ENCODE results near the gene PARL. TPM values are rescaled to one million over a fixed set of nuclear protein-coding genes. Genes with fewer than 3 reads are reported as not detected.

Gene PARL
- polyA plus RNA-seq, 1 of the 3 experiments (the other 2 are of a cell fraction): 50.1 TPM

DNA sequence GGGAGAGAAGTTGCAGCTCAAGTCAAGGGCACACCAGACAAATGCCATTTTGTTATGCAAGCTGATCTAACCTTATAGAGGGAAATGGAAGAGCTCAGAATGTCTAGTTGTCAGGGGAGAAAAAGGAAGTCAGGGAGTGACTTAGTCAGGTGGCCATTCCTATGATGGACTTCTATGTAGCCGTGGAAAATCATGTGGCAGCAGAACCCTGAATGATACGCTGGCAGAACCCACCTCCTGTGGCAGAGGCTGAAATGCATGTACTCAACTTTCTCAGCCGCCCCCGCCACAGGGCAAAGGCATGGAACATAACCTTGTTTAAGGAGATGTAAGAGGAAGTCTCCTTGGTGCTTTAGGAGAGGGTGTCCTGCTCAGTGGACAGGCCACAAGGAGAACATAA is 37.7 kb upstream of the PARL start:
- POLR2A ChIA-PET: no interaction called here
- peaks cover 17 to 33% of the 10 kb centered on the region in 2 experiments for H3K36me3 ChIP-seq (replicated peaks in 1 of 2; ENCODE audit: control insufficient read depth in 1 of 2, insufficient read depth in 2 of 2, low read length in 1 of 2)
- CTCF ChIA-PET: interaction anchor here (0.9 to 1.5 kb wide), 4 partner anchors 22 to 76 kb away, joined by 3 to 4 read pairs (median 4); no protein-coding TSS in a partner anchor

DNA sequence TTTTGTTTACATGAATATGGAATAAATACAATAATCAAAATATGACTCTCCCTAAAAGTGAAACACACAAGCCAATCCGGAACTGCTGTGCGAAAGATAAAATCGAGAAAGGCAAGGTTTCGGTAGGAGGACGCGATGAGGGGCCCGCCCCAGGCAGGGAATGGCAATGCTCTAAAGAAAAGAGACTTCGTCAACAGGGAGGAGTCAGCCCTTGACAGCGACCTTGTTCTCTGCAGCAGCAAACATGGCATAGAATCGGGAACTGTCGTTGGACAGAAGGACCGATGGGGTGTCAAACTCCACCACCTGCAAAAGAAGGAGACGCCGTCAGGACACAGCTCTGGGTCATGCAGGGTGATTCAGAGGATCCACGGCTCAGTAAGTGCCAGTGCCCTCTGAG is 36.4 kb upstream of the PARL start:
- TF ChIP-seq EZH2phosphoT487 (IDR thresholded peaks at IDR 0.05; ENCODE audit: borderline replicate concordance, low read depth) (no peak), SIN3A (IDR thresholded peaks at IDR 0.05; ENCODE audit: borderline replicate concordance, low read depth, low read length) (no peak), TEAD4 (IDR thresholded peaks at IDR 0.05; ENCODE audit: borderline replicate concordance, insufficient read depth) (no peak), MEF2A (IDR thresholded peaks at IDR 0.05; ENCODE audit: borderline replicate concordance, low read depth) (no peak), TAF1 (IDR thresholded peaks at IDR 0.05; ENCODE audit: borderline replicate concordance, low read depth, low read length) (no peak), MAX (IDR thresholded peaks at IDR 0.05; ENCODE audit: low read depth) (no peak), GABPA (IDR thresholded peaks at IDR 0.05; ENCODE audit: low read depth) (no peak), FOSL2 (IDR thresholded peaks at IDR 0.05; ENCODE audit: borderline replicate concordance, low read depth) (no peak), POLR2AphosphoS5 (IDR thresholded peaks at IDR 0.05; ENCODE audit: low read depth, low read length) (no peak), MXI1 (IDR thresholded peaks at IDR 0.05; ENCODE audit: low read depth, low read length) (no peak), GATA2 (CRISPR knock-in tag; IDR thresholded peaks at IDR 0.05) (no peak), JUND (IDR thresholded peaks at IDR 0.05) (no peak), CHD2 (IDR thresholded peaks at IDR 0.05; ENCODE audit: low read length, partially characterized antibody) (no peak), ZBTB33 (IDR thresholded peaks at IDR 0.05; ENCODE audit: borderline replicate concordance, low read depth) (no peak), EP300 (IDR thresholded peaks at IDR 0.05; ENCODE audit: borderline replicate concordance in 1 of 2, low read depth in 1 of 2, low read length in 1 of 2) (no peak), YY1 (IDR thresholded peaks at IDR 0.05; ENCODE audit: low read depth) (no peak)
- TF ChIP-seq, protein P1, sequence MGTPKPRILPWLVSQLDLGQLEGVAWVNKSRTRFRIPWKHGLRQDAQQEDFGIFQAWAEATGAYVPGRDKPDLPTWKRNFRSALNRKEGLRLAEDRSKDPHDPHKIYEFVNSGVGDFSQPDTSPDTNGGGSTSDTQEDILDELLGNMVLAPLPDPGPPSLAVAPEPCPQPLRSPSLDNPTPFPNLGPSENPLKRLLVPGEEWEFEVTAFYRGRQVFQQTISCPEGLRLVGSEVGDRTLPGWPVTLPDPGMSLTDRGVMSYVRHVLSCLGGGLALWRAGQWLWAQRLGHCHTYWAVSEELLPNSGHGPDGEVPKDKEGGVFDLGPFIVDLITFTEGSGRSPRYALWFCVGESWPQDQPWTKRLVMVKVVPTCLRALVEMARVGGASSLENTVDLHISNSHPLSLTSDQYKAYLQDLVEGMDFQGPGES (IDR thresholded peaks at IDR 0.05; ENCODE audit: low read depth, low read length): no peak
- TF ChIP-seq, protein P2, sequence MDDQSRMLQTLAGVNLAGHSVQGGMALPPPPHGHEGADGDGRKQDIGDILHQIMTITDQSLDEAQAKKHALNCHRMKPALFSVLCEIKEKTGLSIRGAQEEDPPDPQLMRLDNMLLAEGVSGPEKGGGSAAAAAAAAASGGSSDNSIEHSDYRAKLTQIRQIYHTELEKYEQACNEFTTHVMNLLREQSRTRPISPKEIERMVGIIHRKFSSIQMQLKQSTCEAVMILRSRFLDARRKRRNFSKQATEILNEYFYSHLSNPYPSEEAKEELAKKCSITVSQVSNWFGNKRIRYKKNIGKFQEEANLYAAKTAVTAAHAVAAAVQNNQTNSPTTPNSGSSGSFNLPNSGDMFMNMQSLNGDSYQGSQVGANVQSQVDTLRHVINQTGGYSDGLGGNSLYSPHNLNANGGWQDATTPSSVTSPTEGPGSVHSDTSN (IDR thresholded peaks at IDR 0.05): no peak
- TF ChIP-seq, protein P3, sequence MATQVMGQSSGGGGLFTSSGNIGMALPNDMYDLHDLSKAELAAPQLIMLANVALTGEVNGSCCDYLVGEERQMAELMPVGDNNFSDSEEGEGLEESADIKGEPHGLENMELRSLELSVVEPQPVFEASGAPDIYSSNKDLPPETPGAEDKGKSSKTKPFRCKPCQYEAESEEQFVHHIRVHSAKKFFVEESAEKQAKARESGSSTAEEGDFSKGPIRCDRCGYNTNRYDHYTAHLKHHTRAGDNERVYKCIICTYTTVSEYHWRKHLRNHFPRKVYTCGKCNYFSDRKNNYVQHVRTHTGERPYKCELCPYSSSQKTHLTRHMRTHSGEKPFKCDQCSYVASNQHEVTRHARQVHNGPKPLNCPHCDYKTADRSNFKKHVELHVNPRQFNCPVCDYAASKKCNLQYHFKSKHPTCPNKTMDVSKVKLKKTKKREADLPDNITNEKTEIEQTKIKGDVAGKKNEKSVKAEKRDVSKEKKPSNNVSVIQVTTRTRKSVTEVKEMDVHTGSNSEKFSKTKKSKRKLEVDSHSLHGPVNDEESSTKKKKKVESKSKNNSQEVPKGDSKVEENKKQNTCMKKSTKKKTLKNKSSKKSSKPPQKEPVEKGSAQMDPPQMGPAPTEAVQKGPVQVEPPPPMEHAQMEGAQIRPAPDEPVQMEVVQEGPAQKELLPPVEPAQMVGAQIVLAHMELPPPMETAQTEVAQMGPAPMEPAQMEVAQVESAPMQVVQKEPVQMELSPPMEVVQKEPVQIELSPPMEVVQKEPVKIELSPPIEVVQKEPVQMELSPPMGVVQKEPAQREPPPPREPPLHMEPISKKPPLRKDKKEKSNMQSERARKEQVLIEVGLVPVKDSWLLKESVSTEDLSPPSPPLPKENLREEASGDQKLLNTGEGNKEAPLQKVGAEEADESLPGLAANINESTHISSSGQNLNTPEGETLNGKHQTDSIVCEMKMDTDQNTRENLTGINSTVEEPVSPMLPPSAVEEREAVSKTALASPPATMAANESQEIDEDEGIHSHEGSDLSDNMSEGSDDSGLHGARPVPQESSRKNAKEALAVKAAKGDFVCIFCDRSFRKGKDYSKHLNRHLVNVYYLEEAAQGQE (IDR thresholded peaks at IDR 0.05; ENCODE audit: low read depth, low read length): no peak
- no peaks in the 10 kb centered on the region for H3K4me1 ChIP-seq (ENCODE audit: control insufficient read depth in 1 of 2, insufficient read depth in 2 of 2, low read depth in 1 of 2, low read length in 1 of 2)
- H3K9me3 ChIP-seq: no peaks in the 10 kb centered on the region
- ChIA-PET POLR2A (no interaction called here), CTCF (interaction anchor here (0.6 to 1.1 kb wide), 3 partner anchors 10 to 451 kb away, joined by 3 to 6 read pairs (median 4); no protein-coding TSS in a partner anchor)
- DNase-seq: no peak
- no peaks in the 10 kb centered on the region for H4K20me1 ChIP-seq (ENCODE audit: insufficient read depth)
- WGBS (ENCODE audit: low lambda C conversion rate): 92% methylated on average over 13 of the region's 15 CpGs
- H3K4me2 ChIP-seq: no peak overlapping the region
- no peak overlapping the region for H3K27ac ChIP-seq (ENCODE audit: low read depth in 2 of 2, low read length in 1 of 2)
- H2AFZ ChIP-seq (ENCODE audit: low read depth): no peak overlapping the region
- no peaks in the 10 kb centered on the region for H3F3A ChIP-seq (replicated peaks; ENCODE audit: insufficient read depth)
- H3K9ac ChIP-seq: no peak overlapping the region
- H3K9me2 ChIP-seq: no peaks in the 10 kb centered on the region
- H3K4me3 ChIP-seq (ENCODE audit: low read depth in 2 of 2, low read length in 1 of 2): no peak overlapping the region
- H3K27me3 ChIP-seq (ENCODE audit: insufficient read depth): no peaks in the 10 kb centered on the region
- peaks cover 13 to 32% of the 10 kb centered on the region in 2 experiments for H3K36me3 ChIP-seq (replicated peaks in 1 of 2; ENCODE audit: control insufficient read depth in 1 of 2, insufficient read depth in 2 of 2, low read length in 1 of 2)
- H3K79me2 ChIP-seq (ENCODE audit: insufficient read depth): no peaks in the 10 kb centered on the region

More for the DNA sequence above, 37.7 kb upstream of the PARL start:
- Histone ChIP-seq H3F3A (replicated peaks; ENCODE audit: insufficient read depth) (no peaks in the 10 kb centered on the region), H3K27ac (ENCODE audit: low read depth in 2 of 2, low read length in 1 of 2) (no peak overlapping the region), H3K27me3 (ENCODE audit: insufficient read depth) (no peaks in the 10 kb centered on the region), H3K79me2 (ENCODE audit: insufficient read depth) (no peaks in the 10 kb centered on the region), H3K9me2 (no peaks in the 10 kb centered on the region), H3K9ac (no peak overlapping the region), H4K20me1 (ENCODE audit: insufficient read depth) (no peaks in the 10 kb centered on the region), H3K4me1 (ENCODE audit: control insufficient read depth in 1 of 2, insufficient read depth in 2 of 2, low read depth in 1 of 2, low read length in 1 of 2) (no peaks in the 10 kb centered on the region), H3K4me2 (no peak overlapping the region), H2AFZ (ENCODE audit: low read depth) (no peak overlapping the region), H3K9me3 (no peaks in the 10 kb centered on the region), H3K4me3 (ENCODE audit: low read depth in 2 of 2, low read length in 1 of 2) (no peak overlapping the region)
- 96% methylated on average over 4 of the region's 4 CpGs for WGBS (ENCODE audit: low lambda C conversion rate)
- TF ChIP-seq MXI1 (IDR thresholded peaks at IDR 0.05; ENCODE audit: low read depth, low read length) (no peak), NFIC (IDR thresholded peaks at IDR 0.05; ENCODE audit: borderline replicate concordance) (no peak), GABPA (IDR thresholded peaks at IDR 0.05; ENCODE audit: low read depth) (no peak), GATA2 (CRISPR knock-in tag; IDR thresholded peaks at IDR 0.05) (no peak), CHD2 (IDR thresholded peaks at IDR 0.05; ENCODE audit: low read length, partially characterized antibody) (no peak)
- no peak for DNase-seq

Data from SK-N-SH (cell line).